Common myeloid progenitor, CD34-positive (primary cell): ENCODE measurements around the gene FICD.
"Not testable (repeated sequence)": the region's sequence is repeated elsewhere in the genome, so short reads cannot be mapped to it uniquely, and the experiment has no call there.

Experiments used
- CTCF ChIA-PET: fragments of 350-600 bp; sonication (Branson Sonifier 250); formaldehyde crosslinking; loops from one replicate; lab custom pipeline; 2021; ENCODE audit warnings: antibody characterized with exemption; lab: Charles Lee
- POLR2A ChIA-PET: fragments of 350-600 bp; sonication (Branson Sonifier 250); formaldehyde crosslinking; loops from one replicate; lab custom pipeline; 2021; ENCODE audit warnings: antibody characterized with exemption; lab: Charles Lee
- DNase-seq, 3 donors: peaks; one replicate each; pipeline versions ENCODE4 v3.0.0 to v3.0.0-alpha.2; 2013
- H3K27ac ChIP-seq, 2 experiments: 1 replicate in 1 of 2; 2 replicates in 1 of 2; pipeline ENCODE4 v1.7.0; 2013; ENCODE audit warnings: inconsistent platforms in 2 of 2, low read length in 2 of 2, mild to moderate bottlenecking in 2 of 2, low read depth in 1 of 2, moderate library complexity in 1 of 2; ENCODE audit not compliant: severe bottlenecking in 2 of 2, insufficient read depth in 1 of 2, poor library complexity in 1 of 2
- H3K27me3 ChIP-seq, 5 experiments: replicated peaks in 2 of 5; 1 replicate in 3 of 5; 2 replicates in 2 of 5; pipeline versions ENCODE4 v1.6.1 to v1.7.0; 2013; ENCODE audit warnings: low read length in 4 of 5, mild to moderate bottlenecking in 2 of 5, moderate library complexity in 2 of 5, inconsistent platforms in 1 of 5; ENCODE audit not compliant: insufficient read depth in 5 of 5, control insufficient read depth in 4 of 5
- H3K36me3 ChIP-seq, 4 experiments: 1 replicate in 2 of 4; 2 replicates in 2 of 4; pipeline versions ENCODE4 v1.6.1 to v1.7.0; 2013; ENCODE audit warnings: low read length in 3 of 4, control low read depth in 1 of 4, mild to moderate bottlenecking in 1 of 4; ENCODE audit not compliant: control insufficient read depth in 4 of 4, insufficient read depth in 4 of 4
- H3K4me1 ChIP-seq, 4 experiments: 1 replicate in 3 of 4; 2 replicates in 1 of 4; pipeline versions ENCODE4 v1.6.1 to v1.7.1; 2013; ENCODE audit warnings: low read length in 3 of 4, mild to moderate bottlenecking in 3 of 4, control low read depth in 1 of 4, inconsistent platforms in 1 of 4, moderate library complexity in 1 of 4; ENCODE audit not compliant: control insufficient read depth in 4 of 4, insufficient read depth in 4 of 4; ENCODE audit errors: control extremely low read depth in 1 of 4
- H3K4me3 ChIP-seq, 7 experiments: 1 replicate in 4 of 7; 2 replicates in 3 of 7; pipeline versions ENCODE4 v1.5.1 to v1.7.0; 2013; ENCODE audit warnings: mild to moderate bottlenecking in 7 of 7, low read length in 6 of 7, moderate library complexity in 6 of 7, inconsistent platforms in 2 of 7, low read depth in 2 of 7, control low read depth in 1 of 7; ENCODE audit not compliant: insufficient read depth in 4 of 7, control insufficient read depth in 1 of 7; ENCODE audit errors: extremely low read depth in 1 of 7
- H3K9me3 ChIP-seq, 5 experiments: 1 replicate in 4 of 5; 2 replicates in 1 of 5; pipeline versions ENCODE4 v1.6.1 to v1.7.1; 2013; ENCODE audit warnings: low read length in 4 of 5, mild to moderate bottlenecking in 2 of 5, inconsistent platforms in 1 of 5, low read depth in 1 of 5, moderate library complexity in 1 of 5; ENCODE audit not compliant: control insufficient read depth in 4 of 5, insufficient read depth in 2 of 5; ENCODE audit errors: control extremely low read depth in 1 of 5
- WGBS: methylation state at CpG from one replicate; pipeline ENCODE4 v1.1.5; 2013; ENCODE audit not compliant: insufficient coverage; 5-methylcytosine and 5-hydroxymethylcytosine counted together

FICD gene

GRCh38 chr12:108484845-108485244, 30.2 kb upstream of the FICD start:
- Histone ChIP-seq H3K27me3 (peaks cover 2 to 22% (median 10%) of the 10 kb centered on the region in 5 experiments), H3K4me3 (no peak overlapping the region), H3K9me3 (peaks cover 0 to 3% (median 0%) of the 10 kb centered on the region in 5 experiments), H3K36me3 (no peaks in the 10 kb centered on the region), H3K4me1 (no peaks in the 10 kb centered on the region), H3K27ac (no peak overlapping the region)
- CTCF ChIA-PET: no interaction called here
- POLR2A ChIA-PET: no interaction called here
- WGBS: no CpG with 5 or more reads among the region's 2 CpGs
- DNase-seq: no peak

DNA sequence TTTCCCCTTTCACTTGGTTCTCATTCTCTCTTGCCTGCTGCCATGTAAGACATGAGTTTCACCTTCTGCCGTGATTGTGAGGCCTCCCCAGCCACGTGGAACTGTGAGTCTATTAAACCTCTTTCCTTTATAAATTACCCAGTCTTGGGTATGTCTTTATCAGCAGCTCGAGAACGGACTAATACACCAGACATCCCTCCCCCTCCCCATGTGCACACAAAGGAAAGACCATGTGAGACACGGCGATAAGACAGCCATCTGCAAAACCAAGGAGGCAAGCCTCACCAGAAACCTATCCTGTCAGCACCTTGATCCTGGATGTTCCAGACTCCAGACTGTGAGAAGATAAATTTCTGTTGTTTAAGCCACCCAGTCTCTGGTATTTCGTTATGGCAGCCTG, 29.7 kb upstream of the FICD start:
- CTCF ChIA-PET: interaction anchor here (1.5 kb wide), 1 partner anchor 12 kb away, joined by 4 read pairs; no protein-coding TSS in a partner anchor
- POLR2A ChIA-PET, H3K4me1 ChIP-seq, H3K27ac ChIP-seq, H3K4me3 ChIP-seq, H3K9me3 ChIP-seq, H3K36me3 ChIP-seq, DNase-seq: not testable (repeated sequence)
- 70% methylated on average over 4 of the region's 7 CpGs for WGBS
- H3K27me3 ChIP-seq: peaks cover under 1 to 22% (median 10%) of the 10 kb centered on the region in 5 experiments

GRCh38 chr12:108487029-108487428, 28.0 kb upstream of the FICD start:
- H3K36me3 ChIP-seq, H3K4me3 ChIP-seq, DNase-seq, H3K9me3 ChIP-seq, POLR2A ChIA-PET, H3K27ac ChIP-seq, H3K4me1 ChIP-seq: not testable (repeated sequence)
- peaks cover 0 to 26% (median 15%) of the 10 kb centered on the region in 5 experiments for H3K27me3 ChIP-seq
- no CpG with 5 or more reads among the region's 4 CpGs for WGBS
- CTCF ChIA-PET: interaction anchor here (1.5 kb wide), 1 partner anchor 10 kb away, joined by 4 read pairs; no protein-coding TSS in a partner anchor

GRCh38 chr12:108491256-108491655, 23.8 kb upstream of the FICD start:
- 90% methylated on average over 2 of the region's 2 CpGs for WGBS
- Histone ChIP-seq H3K4me1 (no peaks in the 10 kb centered on the region), H3K27me3 (peaks cover 0 to 31% (median 5%) of the 10 kb centered on the region in 5 experiments), H3K27ac (no peak overlapping the region), H3K4me3 (no peak overlapping the region), H3K36me3 (no peaks in the 10 kb centered on the region), H3K9me3 (peaks cover 0 to 3% (median 0%) of the 10 kb centered on the region in 5 experiments)
- ChIA-PET CTCF (interaction anchor here (1.2 to 1.4 kb wide), 3 partner anchors 8 to 501 kb away, joined by 3 to 5 read pairs (median 3); no protein-coding TSS in a partner anchor), POLR2A (no interaction called here)
- no peak for DNase-seq

DNA sequence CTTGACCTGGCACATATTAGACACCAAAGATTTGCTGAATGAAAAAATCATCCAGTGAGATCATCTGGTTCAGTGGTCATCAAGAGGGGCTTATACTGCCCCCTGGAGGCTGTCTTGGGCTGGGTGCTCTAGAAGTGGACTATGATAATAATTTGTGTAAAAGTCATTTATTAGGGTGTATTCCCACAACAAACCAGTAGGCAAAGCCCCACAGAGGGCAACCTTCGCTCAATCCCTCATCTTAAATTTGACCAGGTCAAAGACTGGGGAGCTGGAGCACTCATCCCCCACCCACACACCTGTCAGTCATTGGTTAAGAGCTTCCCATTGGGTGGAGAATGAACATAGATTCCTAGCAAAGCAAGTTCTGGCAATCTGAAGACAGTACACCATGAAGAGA, 20.0 kb upstream of the FICD start:
- Histone ChIP-seq H3K9me3 (no peaks in the 10 kb centered on the region), H3K4me3 (no peak overlapping the region), H3K27me3 (peaks cover 0 to 39% (median 5%) of the 10 kb centered on the region in 5 experiments), H3K4me1 (no peaks in the 10 kb centered on the region), H3K27ac (no peak overlapping the region), H3K36me3 (no peaks in the 10 kb centered on the region)
- DNase-seq: peak; percentile 25 to 62 (median 51)
- POLR2A ChIA-PET: no interaction called here
- WGBS: no CpG with 5 or more reads among the region's 1 CpG
- CTCF ChIA-PET: interaction anchor here (0.7 to 2.8 kb wide), 8 partner anchors 13 to 505 kb away, joined by 3 to 8 read pairs (median 3); no protein-coding TSS in a partner anchor

DNA sequence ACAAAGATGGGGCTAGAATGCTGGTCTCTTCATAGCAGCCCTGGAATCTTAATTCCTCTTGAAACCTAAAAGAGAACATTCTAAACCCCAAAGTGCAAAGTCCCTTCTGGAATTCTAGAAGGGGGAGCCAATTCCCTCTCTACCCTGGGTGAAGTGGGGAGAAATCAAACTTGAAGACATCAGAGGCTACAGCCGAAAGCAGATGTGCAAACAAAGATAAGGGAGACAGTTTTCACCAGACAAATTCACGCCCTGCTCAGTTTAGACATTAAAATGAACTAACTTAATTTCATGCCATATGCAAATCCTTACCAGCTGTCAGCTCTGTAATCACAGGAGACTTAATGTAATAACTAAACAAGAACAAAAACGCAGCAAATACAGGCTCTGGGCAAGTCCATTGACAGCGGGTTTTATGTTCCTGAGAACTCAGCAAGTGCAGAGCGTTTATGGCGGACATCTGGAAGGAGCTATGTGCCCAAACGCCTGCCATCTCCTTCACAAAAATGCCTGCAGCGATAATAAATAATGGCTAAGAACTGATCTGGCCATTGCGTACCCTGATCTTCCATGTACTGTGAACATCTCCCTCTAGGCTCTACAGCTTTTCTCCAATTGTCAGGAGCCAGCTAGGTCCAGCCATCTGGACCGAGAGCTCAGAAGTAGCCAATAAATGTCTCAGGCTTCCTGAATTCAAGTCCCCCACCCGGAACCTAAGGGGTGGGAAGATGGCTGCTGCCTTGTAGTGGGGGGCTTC, 19.1 kb upstream of the FICD start:
- Histone ChIP-seq H3K4me3 (no peak overlapping the region), H3K9me3 (no peaks in the 10 kb centered on the region), H3K4me1 (no peaks in the 10 kb centered on the region), H3K36me3 (no peaks in the 10 kb centered on the region), H3K27ac (no peak overlapping the region), H3K27me3 (peaks cover 0 to 31% (median 5%) of the 10 kb centered on the region in 5 experiments)
- 80% methylated on average over 9 of the region's 11 CpGs for WGBS
- ChIA-PET POLR2A (no interaction called here), CTCF (interaction anchor here (0.7 to 2.8 kb wide), 6 partner anchors 10 to 506 kb away, joined by 3 to 8 read pairs (median 4); no protein-coding TSS in a partner anchor)
- DNase-seq: no peak

GRCh38 chr12:108498136-108498535, 16.9 kb upstream of the FICD start:
- 79% methylated on average over 8 of the region's 11 CpGs for WGBS
- Histone ChIP-seq H3K27me3 (peaks cover 0 to 20% (median 4%) of the 10 kb centered on the region in 5 experiments), H3K4me3 (no peak overlapping the region), H3K36me3 (no peaks in the 10 kb centered on the region), H3K9me3 (peaks cover 4 to 9% (median 8%) of the 10 kb centered on the region in 5 experiments), H3K4me1 (no peaks in the 10 kb centered on the region), H3K27ac (no peak overlapping the region)
- ChIA-PET CTCF (interaction anchor here (1.4 kb wide), 1 partner anchor 10 kb away, joined by 8 read pairs; no protein-coding TSS in a partner anchor), POLR2A (no interaction called here)
- DNase-seq: no peak
